A172 (cell line): ENCODE results near the gene LIN37. TPM values are rescaled to one million over a fixed set of nuclear protein-coding genes. Genes with fewer than 3 reads are reported as not detected.
"Not testable (repeated sequence)": the region's sequence is repeated elsewhere in the genome, so short reads cannot be mapped to it uniquely, and the experiment has no call there.

Source experiments
- DNase-seq: peaks from one replicate; pipeline ENCODE4 v3.0.0-alpha.2; 2015; ENCODE audit warnings: low spot score
- total RNA-seq: library from RNA; depleted of rRNA; stranded (reverse); fragments of >200 nt; shearing (Covaris generic); gene quantifications from 2 replicates; pipeline ENCODE4 v1.2.3, GENCODE V29; 2014

Gene LIN37
- total RNA-seq, 1 experiment from 2014 or later: 13.8 TPM

GRCh38 chr19:35719402-35720162 is 28.8 kb upstream of the LIN37 start:
- no peak for DNase-seq

- no peak for DNase-seq
Observed at GRCh38 chr19:35720163-35720524, 28.2 kb upstream of the LIN37 start.

- DNase-seq: no peak
Observed at GRCh38 chr19:35720648-35721047, 27.7 kb upstream of the LIN37 start.

- no peak for DNase-seq
Observed at GRCh38 chr19:35721374-35721773, 27.0 kb upstream of the LIN37 start.

- no peak for DNase-seq
Observed at GRCh38 chr19:35722461-35722860, 25.9 kb upstream of the LIN37 start.

GRCh38 chr19:35722897-35723296 is 25.5 kb upstream of the LIN37 start:
- DNase-seq: no peak

- no peak for DNase-seq
Observed at GRCh38 chr19:35723671-35724070, 24.7 kb upstream of the LIN37 start.

GRCh38 chr19:35724132-35724531 is 24.2 kb upstream of the LIN37 start:
- not testable (repeated sequence) for DNase-seq

GRCh38 chr19:35724560-35724959 is 23.8 kb upstream of the LIN37 start:
- DNase-seq: no peak

GRCh38 chr19:35725216-35725861 is 23.0 kb upstream of the LIN37 start:
- DNase-seq: no peak

- DNase-seq: no peak
Observed at GRCh38 chr19:35727053-35727955, 21.1 kb upstream of the LIN37 start.

GRCh38 chr19:35727956-35728706 is 20.2 kb upstream of the LIN37 start:
- DNase-seq: no peak

GRCh38 chr19:35729021-35729420 is 19.4 kb upstream of the LIN37 start:
- DNase-seq: no peak

GRCh38 chr19:35729763-35730162 is 18.6 kb upstream of the LIN37 start:
- DNase-seq: no peak

- DNase-seq: no peak
Observed at GRCh38 chr19:35730326-35730725, 18.1 kb upstream of the LIN37 start.

- DNase-seq: no peak
Observed at GRCh38 chr19:35731353-35731752, 17.0 kb upstream of the LIN37 start.

GRCh38 chr19:35731779-35732405 is 16.5 kb upstream of the LIN37 start:
- DNase-seq: no peak

GRCh38 chr19:35732540-35733179 is 15.7 kb upstream of the LIN37 start:
- DNase-seq: no peak

- DNase-seq: no peak
Observed at GRCh38 chr19:35733180-35734125, 14.9 kb upstream of the LIN37 start.

- DNase-seq: no peak
Observed at GRCh38 chr19:35734273-35734672, 14.1 kb upstream of the LIN37 start.
